ENCODE measurements around the gene LENEP.

LENEP gene

GRCh38 chr1:155011437-155012025 lies 18.1 kb downstream of the LENEP start:
- DNase-seq: no peak

GRCh38 chr1:155012026-155012546 lies 18.7 kb downstream of the LENEP start:
- peak; percentile 61 for DNase-seq

- no peak for DNase-seq
Observed at GRCh38 chr1:155012776-155013602, 19.6 kb downstream of the LENEP start.

GRCh38 chr1:155013632-155014031 lies 20.2 kb downstream of the LENEP start:
- DNase-seq: no peak

GRCh38 chr1:155014709-155015508 lies 21.5 kb downstream of the LENEP start:
- no peak for DNase-seq

GRCh38 chr1:155015527-155016230 lies 22.3 kb downstream of the LENEP start:
- DNase-seq: no peak

GRCh38 chr1:155016231-155016831 lies 22.9 kb downstream of the LENEP start:
- peak; percentile 56 for DNase-seq

GRCh38 chr1:155017041-155017945 lies 23.9 kb downstream of the LENEP start:
- DNase-seq: peak; percentile 89

- DNase-seq: no peak
Observed at GRCh38 chr1:155017946-155018316, 24.5 kb downstream of the LENEP start.

GRCh38 chr1:155018617-155019348 lies 25.4 kb downstream of the LENEP start:
- no peak for DNase-seq

- no peak for DNase-seq
Observed at GRCh38 chr1:155019377-155020245, 26.2 kb downstream of the LENEP start.

GRCh38 chr1:155022136-155022926 lies 28.9 kb downstream of the LENEP start:
- no peak for DNase-seq

- DNase-seq: no peak
Observed at GRCh38 chr1:155022927-155023236, 29.5 kb downstream of the LENEP start.

- no peak for DNase-seq
Observed at GRCh38 chr1:155023627-155024026, 30.2 kb downstream of the LENEP start.

GRCh38 chr1:155024315-155024714 lies 30.9 kb downstream of the LENEP start:
- no peak for DNase-seq

GRCh38 chr1:155026154-155026553 lies 32.8 kb downstream of the LENEP start:
- no peak for DNase-seq

- DNase-seq: no peak
Observed at GRCh38 chr1:155026588-155026987, 33.2 kb downstream of the LENEP start.

GRCh38 chr1:155029513-155030242 lies 36.3 kb downstream of the LENEP start:
- DNase-seq: no peak

Data from CD4-positive, alpha-beta T cell treated with Interleukin-15 for 1 hour (primary cell).